HT-29 (cell line): Measurements from ENCODE around the gene SARS1. TPM values are rescaled to one million over a fixed set of nuclear protein-coding genes. Genes with fewer than 3 reads are reported as not detected.
"Not testable (repeated sequence)": the region's sequence is repeated elsewhere in the genome, so short reads cannot be mapped to it uniquely, and the experiment has no call there.

Source experiments
- DNase-seq: peaks from one replicate; pipeline ENCODE4 v3.0.0-alpha.2; 2015; ENCODE audit warnings: low spot score
- total RNA-seq: library from RNA; depleted of rRNA; stranded (reverse); fragments of >200 nt; shearing (Covaris generic); gene quantifications from 2 replicates; pipeline ENCODE4 v1.2.3, GENCODE V29; 2014; rRNA removed

Gene SARS1
- total RNA-seq, 1 experiment from 2014 or later: 109 TPM

- DNase-seq: peak; percentile 68
These were observed 61.1 kb downstream of the SARS1 start for GRCh38 chr1:109274533-109275476.

- no peak for DNase-seq
These were observed 62.1 kb downstream of the SARS1 start for GRCh38 chr1:109275706-109276345.

GRCh38 chr1:109277434-109278204 is 63.9 kb downstream of the SARS1 start:
- DNase-seq: peak; percentile 95

GRCh38 chr1:109279615-109280278 is 66.0 kb downstream of the SARS1 start:
- DNase-seq: no peak

- no peak for DNase-seq
These were observed 67.1 kb downstream of the SARS1 start for GRCh38 chr1:109280862-109281261.

GRCh38 chr1:109281680-109282496 is 68.2 kb downstream of the SARS1 start:
- no peak for DNase-seq

GRCh38 chr1:109282497-109282951 is 68.8 kb downstream of the SARS1 start:
- DNase-seq: peak; percentile 24

GRCh38 chr1:109282952-109283747 is 69.4 kb downstream of the SARS1 start, which contains the start of gene PSRC1:
PSRC1 (minus strand) TSS chr1:109283145.
- DNase-seq: peak; percentile 96

GRCh38 chr1:109283748-109284600 is 70.3 kb downstream of the SARS1 start:
- DNase-seq: no peak

GRCh38 chr1:109286762-109287161 is 73.0 kb downstream of the SARS1 start:
- not testable (repeated sequence) for DNase-seq

Other genes with a start within 250 kb of the SARS1 start
- gene WDR47, start 171.8 kb upstream of the SARS1 start, total RNA-seq: 1.8 and 2.4 TPM in 2 replicates
- 10.5 and 15.2 TPM in 2 replicates for gene TAF13, start 137.9 kb upstream of the SARS1 start, total RNA-seq
- gene TMEM167B, start 123.2 kb upstream of the SARS1 start, total RNA-seq: 9.8 and 16.4 TPM in 2 replicates
- 0.44 and 0.71 TPM in 2 replicates for gene ELAPOR1, start 99.8 kb upstream of the SARS1 start, total RNA-seq
- 1.1 and 1.4 TPM in 2 replicates for gene CELSR2, start 35.6 kb downstream of the SARS1 start, total RNA-seq
- 54.6 and 61.1 TPM in 2 replicates for gene PSRC1, start 69.2 kb downstream of the SARS1 start, total RNA-seq
- gene MYBPHL, start 93.1 kb downstream of the SARS1 start, total RNA-seq: 0.13 TPM in 1 of 2 replicates, not detected in the other
- 15.3 and 16.3 TPM in 2 replicates for gene SORT1, start 184.0 kb downstream of the SARS1 start, total RNA-seq
- gene PSMA5, start 212.5 kb downstream of the SARS1 start, total RNA-seq: 61.2 and 80.9 TPM in 2 replicates